RWPE2 (cell line): ENCODE results near the gene KCNJ15.

ENCODE experiments used
- ATAC-seq: fragments of 200-7000 bp; cut with Tn5 transposase; 3 replicates; pipeline ENCODE4 v1.9.1; 2021; ENCODE audit warnings: low read depth
- DNase-seq: peaks from one replicate; pipeline ENCODE4 v3.0.0-alpha.2; 2020; ENCODE audit warnings: low spot score
- H3K27ac ChIP-seq: fragments of 450-650 bp; 2 replicates; pipeline ENCODE4 v1.5.1; 2017; ENCODE audit warnings: mild to moderate bottlenecking; ENCODE audit not compliant: poor library complexity, severe bottlenecking
- H3K27me3 ChIP-seq: fragments of 250-450 bp; sonication (Bioruptor Pico); 2 replicates; pipeline ENCODE4 v1.5.1; 2021; ENCODE audit warnings: mild to moderate bottlenecking, moderate library complexity; ENCODE audit not compliant: insufficient read depth, poor library complexity, severe bottlenecking
- H3K36me3 ChIP-seq: fragments of 250-450 bp; sonication (Bioruptor Pico); 2 replicates; pipeline ENCODE4 v1.5.1; 2020; ENCODE audit warnings: low read depth, mild to moderate bottlenecking, moderate library complexity
- H3K4me1 ChIP-seq: fragments of 250-450 bp; sonication (Bioruptor Pico); 2 replicates; pipeline ENCODE4 v1.5.1; 2021; ENCODE audit warnings: mild to moderate bottlenecking, moderate library complexity; ENCODE audit not compliant: insufficient read depth, poor library complexity, severe bottlenecking
- H3K4me3 ChIP-seq: fragments of 250-450 bp; sonication (Bioruptor Pico); 2 replicates; pipeline ENCODE4 v1.5.1; 2021; ENCODE audit warnings: mild to moderate bottlenecking, moderate library complexity; ENCODE audit not compliant: severe bottlenecking
- H3K9me3 ChIP-seq: fragments of 250-450 bp; sonication (Bioruptor Pico); 2 replicates; pipeline ENCODE4 v1.5.1; 2021; ENCODE audit warnings: mild to moderate bottlenecking, moderate library complexity; ENCODE audit not compliant: severe bottlenecking
- TF ChIP-seq, protein P1 (sequence below): fragments of 450-650 bp; IDR thresholded peaks from one replicate; pipeline ENCODE4 v1.5.1; 2017; ENCODE audit warnings: mild to moderate bottlenecking, moderate library complexity; ENCODE audit not compliant: poor library complexity, severe bottlenecking

KCNJ15 gene

GRCh38 chr21:38311765-38312164 is 55.0 kb downstream of the KCNJ15 start:
- Histone ChIP-seq H3K4me3 (no peak overlapping the region), H3K9me3 (no peaks in the 10 kb centered on the region), H3K27me3 (no peaks in the 10 kb centered on the region), H3K4me1 (peaks cover 14% of the 10 kb centered on the region), H3K36me3 (no peaks in the 10 kb centered on the region), H3K27ac (no peak overlapping the region)
- no peak for ATAC-seq
- TF ChIP-seq, protein P1, sequence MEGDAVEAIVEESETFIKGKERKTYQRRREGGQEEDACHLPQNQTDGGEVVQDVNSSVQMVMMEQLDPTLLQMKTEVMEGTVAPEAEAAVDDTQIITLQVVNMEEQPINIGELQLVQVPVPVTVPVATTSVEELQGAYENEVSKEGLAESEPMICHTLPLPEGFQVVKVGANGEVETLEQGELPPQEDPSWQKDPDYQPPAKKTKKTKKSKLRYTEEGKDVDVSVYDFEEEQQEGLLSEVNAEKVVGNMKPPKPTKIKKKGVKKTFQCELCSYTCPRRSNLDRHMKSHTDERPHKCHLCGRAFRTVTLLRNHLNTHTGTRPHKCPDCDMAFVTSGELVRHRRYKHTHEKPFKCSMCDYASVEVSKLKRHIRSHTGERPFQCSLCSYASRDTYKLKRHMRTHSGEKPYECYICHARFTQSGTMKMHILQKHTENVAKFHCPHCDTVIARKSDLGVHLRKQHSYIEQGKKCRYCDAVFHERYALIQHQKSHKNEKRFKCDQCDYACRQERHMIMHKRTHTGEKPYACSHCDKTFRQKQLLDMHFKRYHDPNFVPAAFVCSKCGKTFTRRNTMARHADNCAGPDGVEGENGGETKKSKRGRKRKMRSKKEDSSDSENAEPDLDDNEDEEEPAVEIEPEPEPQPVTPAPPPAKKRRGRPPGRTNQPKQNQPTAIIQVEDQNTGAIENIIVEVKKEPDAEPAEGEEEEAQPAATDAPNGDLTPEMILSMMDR: no peak
- no peak for DNase-seq

DNA sequence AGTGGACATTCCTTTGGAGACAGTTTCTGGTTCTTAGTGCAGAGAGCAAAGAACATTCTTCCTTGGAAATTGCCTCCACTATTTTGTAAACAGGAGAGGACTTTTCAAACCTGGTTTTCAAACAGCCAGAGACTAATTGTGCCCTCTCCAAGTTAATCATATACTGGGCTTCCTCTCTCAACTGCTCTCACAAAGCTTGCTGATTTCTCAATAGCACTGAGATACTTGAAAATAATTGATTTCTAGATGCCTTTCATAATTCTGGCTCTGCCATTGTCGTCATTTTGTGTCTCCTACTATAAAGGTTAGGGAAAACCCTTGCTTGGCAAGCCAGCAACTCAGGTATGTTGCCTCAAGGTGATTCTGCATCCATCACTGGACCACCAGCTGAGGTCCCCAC is 56.0 kb downstream of the KCNJ15 start:
- ATAC-seq: no peak
- H3K36me3 ChIP-seq: no peaks in the 10 kb centered on the region
- H3K27me3 ChIP-seq: no peaks in the 10 kb centered on the region
- H3K27ac ChIP-seq: no peak overlapping the region
- no peaks in the 10 kb centered on the region for H3K9me3 ChIP-seq
- no peak for DNase-seq
- TF ChIP-seq, protein P1: no peak
- no peak overlapping the region for H3K4me3 ChIP-seq
- H3K4me1 ChIP-seq: peaks cover 8% of the 10 kb centered on the region

GRCh38 chr21:38314558-38314957 is 57.8 kb downstream of the KCNJ15 start:
- Histone ChIP-seq H3K27ac (no peak overlapping the region), H3K27me3 (no peaks in the 10 kb centered on the region), H3K36me3 (no peaks in the 10 kb centered on the region), H3K4me3 (no peak overlapping the region), H3K9me3 (no peaks in the 10 kb centered on the region), H3K4me1 (peaks cover 8% of the 10 kb centered on the region)
- DNase-seq: no peak
- ATAC-seq: no peak
- TF ChIP-seq, protein P1: no peak

DNA sequence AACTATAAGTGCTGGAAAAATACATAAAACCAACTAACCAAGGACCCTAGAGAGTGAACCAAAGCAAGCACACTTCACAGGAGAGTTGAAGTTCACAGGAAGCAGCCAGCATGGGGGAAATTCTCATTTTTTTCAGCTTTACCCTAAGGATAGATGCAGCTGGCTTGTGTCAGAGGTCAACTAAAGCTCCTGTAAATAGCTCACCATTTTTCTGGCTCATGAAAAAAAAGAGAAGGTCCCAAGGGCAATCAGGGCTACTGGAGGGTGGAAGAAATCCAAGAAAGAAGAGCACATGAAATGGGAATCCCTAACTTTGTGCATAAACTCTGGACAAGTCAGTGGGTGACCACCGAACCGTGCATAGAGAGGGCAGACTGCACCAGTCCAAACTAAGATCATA is 58.3 kb downstream of the KCNJ15 start:
- H3K4me3 ChIP-seq: no peak overlapping the region
- H3K36me3 ChIP-seq: no peaks in the 10 kb centered on the region
- H3K9me3 ChIP-seq: no peaks in the 10 kb centered on the region
- TF ChIP-seq, protein P1: no peak
- no peak overlapping the region for H3K27ac ChIP-seq
- DNase-seq (no peak), ATAC-seq (no peak)
- H3K4me1 ChIP-seq: peaks cover 7% of the 10 kb centered on the region
- no peaks in the 10 kb centered on the region for H3K27me3 ChIP-seq

GRCh38 chr21:38319781-38320180 is 63.0 kb downstream of the KCNJ15 start:
- Histone ChIP-seq H3K9me3 (no peaks in the 10 kb centered on the region), H3K4me3 (no peak overlapping the region), H3K27me3 (no peaks in the 10 kb centered on the region), H3K4me1 (peaks cover 19% of the 10 kb centered on the region), H3K27ac (peak overlapping the region; percentile 96), H3K36me3 (no peaks in the 10 kb centered on the region)
- ATAC-seq (no peak), DNase-seq (no peak)
- TF ChIP-seq, protein P1: no peak
